ENCODE measurements around the gene LSM10. TPM values are rescaled to one million over a fixed set of nuclear protein-coding genes. Genes with fewer than 3 reads are reported as not detected.

The LSM10 gene
- total and polyA plus RNA-seq, 2 donors from 2014 or later: 29.5 to 91.6 TPM

GRCh38 chr1:36389999-36390398 is 7.7 kb downstream of the LSM10 start:
- no peak for FAIRE-seq
- H3K9ac ChIP-seq (ENCODE audit: low read length in 3 of 3): no peak overlapping the region

DNA sequence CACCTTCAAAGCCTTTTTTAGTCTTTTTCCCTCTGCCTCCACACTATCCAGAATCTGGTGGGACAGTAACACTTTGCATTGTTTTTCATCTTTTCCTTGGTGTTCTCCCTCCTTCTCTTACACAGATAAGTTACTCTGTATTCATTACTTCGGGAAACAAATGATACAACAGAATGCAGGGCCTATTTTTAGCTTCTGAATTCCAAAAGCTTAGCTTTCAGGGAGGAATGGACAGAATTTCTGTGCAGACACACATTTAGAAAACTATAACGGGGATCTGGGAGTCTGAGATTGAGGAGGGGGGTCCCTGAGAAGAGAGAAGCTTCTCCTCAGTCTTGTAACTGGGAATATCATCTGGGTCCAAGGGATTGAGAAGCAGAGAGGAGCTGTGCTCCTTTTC is 8.4 kb downstream of the LSM10 start:
- intact Hi-C loops (cut with DNase I): no loop called here
- Histone ChIP-seq H3K27me3 (ENCODE audit: control insufficient read depth, insufficient read depth, low read length) (no peaks in the 10 kb centered on the region), H3K9ac (ENCODE audit: low read length in 3 of 3) (no peak overlapping the region), H3K36me3 (ENCODE audit: control insufficient read depth in 2 of 3, insufficient read depth in 3 of 3, low read length in 3 of 3) (peaks cover 0 to 24% (median 19%) of the 10 kb centered on the region in 3 donors), H3K4me1 (ENCODE audit: control insufficient read depth in 2 of 3, insufficient read depth in 2 of 3, low read depth in 1 of 3, low read length in 3 of 3) (peaks cover 0 to 15% (median 8%) of the 10 kb centered on the region in 3 donors), H3K9me3 (ENCODE audit: control insufficient read depth in 2 of 3, insufficient read depth in 1 of 3, low read length in 3 of 3) (no peaks in the 10 kb centered on the region), H3K4me3 (ENCODE audit: low read length in 3 of 3) (no peak overlapping the region), H3K27ac (ENCODE audit: low read depth in 2 of 2, low read length in 2 of 2) (no peak overlapping the region)
- no peak for TF ChIP-seq CTCF (IDR thresholded peaks at IDR 0.05; ENCODE audit: borderline replicate concordance, extremely low read depth, insufficient read depth)
- DNase-seq: no peak
- FAIRE-seq: no peak

More at GRCh38 chr1:36389999-36390398, 7.7 kb downstream of the LSM10 start:
- no peaks in the 10 kb centered on the region for H3K9me3 ChIP-seq (ENCODE audit: control insufficient read depth in 2 of 3, insufficient read depth in 1 of 3, low read length in 3 of 3)
- H3K27ac ChIP-seq (ENCODE audit: low read depth in 2 of 2, low read length in 2 of 2): no peak overlapping the region
- DNase-seq: no peak
- TF ChIP-seq CTCF (IDR thresholded peaks at IDR 0.05; ENCODE audit: borderline replicate concordance, extremely low read depth, insufficient read depth): no peak
- intact Hi-C loops (cut with DNase I): no loop called here
- H3K4me1 ChIP-seq (ENCODE audit: control insufficient read depth in 2 of 3, insufficient read depth in 2 of 3, low read depth in 1 of 3, low read length in 3 of 3): peaks cover 0 to 11% (median 4%) of the 10 kb centered on the region in 3 donors
- H3K27me3 ChIP-seq (ENCODE audit: control insufficient read depth, insufficient read depth, low read length): no peaks in the 10 kb centered on the region
- H3K36me3 ChIP-seq (ENCODE audit: control insufficient read depth in 2 of 3, insufficient read depth in 3 of 3, low read length in 3 of 3): peaks cover 0 to 24% (median 19%) of the 10 kb centered on the region in 3 donors
- H3K4me3 ChIP-seq (ENCODE audit: low read length in 3 of 3): no peak overlapping the region

GRCh38 chr1:36387141-36387949 is 10.4 kb downstream of the LSM10 start:
- FAIRE-seq (no peak), DNase-seq (no peak)
- TF ChIP-seq CTCF (IDR thresholded peaks at IDR 0.05; ENCODE audit: borderline replicate concordance, extremely low read depth, insufficient read depth): no peak
- H3K9me3 ChIP-seq (ENCODE audit: control insufficient read depth in 2 of 3, insufficient read depth in 1 of 3, low read length in 3 of 3): no peaks in the 10 kb centered on the region
- peak overlapping the region; percentile 96 for H3K27ac ChIP-seq (ENCODE audit: low read depth in 2 of 2, low read length in 2 of 2)
- H3K27me3 ChIP-seq (ENCODE audit: control insufficient read depth, insufficient read depth, low read length): no peaks in the 10 kb centered on the region
- H3K4me1 ChIP-seq (ENCODE audit: control insufficient read depth in 2 of 3, insufficient read depth in 2 of 3, low read depth in 1 of 3, low read length in 3 of 3): peaks cover 0 to 23% (median 8%) of the 10 kb centered on the region in 3 donors
- H3K36me3 ChIP-seq (ENCODE audit: control insufficient read depth in 2 of 3, insufficient read depth in 3 of 3, low read length in 3 of 3): peaks cover 0 to 10% (median 10%) of the 10 kb centered on the region in 3 donors
- intact Hi-C loops (cut with DNase I): no loop called here
- peak overlapping the region in 1 of 3 donors; percentile 84 for H3K4me3 ChIP-seq (ENCODE audit: low read length in 3 of 3)
- H3K9ac ChIP-seq (ENCODE audit: low read length in 3 of 3): peak overlapping the region in 1 of 3 donors; percentile 80
